NCI-H2196 treated with DMSO at 0.1 percent for 48 hours (cell line): ENCODE measurements around the gene RMP24.
"Not testable (repeated sequence)": the region's sequence is repeated elsewhere in the genome, so short reads cannot be mapped to it uniquely, and the experiment has no call there.

Experiments used
- DNase-seq: peaks from one replicate; lab custom pipeline; 2025; ENCODE audit not compliant: unreplicated experiment; lab: John Stamatoyannopoulos, UW

Gene RMP24

GRCh38 chr18:35967866-35968265 is 4.6 kb upstream of the RMP24 start:
- not testable (repeated sequence) for DNase-seq

GRCh38 chr18:35968278-35968880 is 4.1 kb upstream of the RMP24 start:
- no peak for DNase-seq

GRCh38 chr18:35969676-35970075 is 2.8 kb upstream of the RMP24 start:
- DNase-seq: no peak

- no peak for DNase-seq
These were observed 750 bp upstream of the RMP24 start for GRCh38 chr18:35971661-35972196.

- DNase-seq: no peak
These were observed 1.2 kb downstream of the RMP24 start for GRCh38 chr18:35973650-35974049.

- DNase-seq: no peak
These were observed 1.7 kb downstream of the RMP24 start for GRCh38 chr18:35974181-35974580.

GRCh38 chr18:35979112-35979511 is 6.6 kb downstream of the RMP24 start:
- no peak for DNase-seq

- no peak for DNase-seq
These were observed 10.1 kb downstream of the RMP24 start for GRCh38 chr18:35982409-35983114.

- no peak for DNase-seq
These were observed 10.7 kb downstream of the RMP24 start for GRCh38 chr18:35983147-35983546.

GRCh38 chr18:35983818-35984217 is 11.3 kb downstream of the RMP24 start:
- no peak for DNase-seq

- DNase-seq: no peak
These were observed 19.2 kb downstream of the RMP24 start for GRCh38 chr18:35991696-35992095.

GRCh38 chr18:35993013-35993412 is 20.5 kb downstream of the RMP24 start:
- DNase-seq: no peak

GRCh38 chr18:35998967-35999366 is 26.5 kb downstream of the RMP24 start:
- DNase-seq: no peak

GRCh38 chr18:35999925-36000324 is 27.4 kb downstream of the RMP24 start:
- DNase-seq: no peak

- no peak for DNase-seq
These were observed 34.5 kb downstream of the RMP24 start for GRCh38 chr18:36006997-36007396.

- DNase-seq: no peak
These were observed 36.7 kb downstream of the RMP24 start for GRCh38 chr18:36009214-36009613.

- DNase-seq: no peak
These were observed 40.4 kb downstream of the RMP24 start for GRCh38 chr18:36012891-36013290.

GRCh38 chr18:36015629-36016028 is 43.1 kb downstream of the RMP24 start:
- DNase-seq: no peak

GRCh38 chr18:36017232-36017631 is 44.8 kb downstream of the RMP24 start:
- DNase-seq: no peak

- DNase-seq: no peak
These were observed 47.8 kb downstream of the RMP24 start for GRCh38 chr18:36020174-36020711.

- no peak for DNase-seq
These were observed 50.9 kb downstream of the RMP24 start for GRCh38 chr18:36023336-36023735.

GRCh38 chr18:36024241-36024640 is 51.8 kb downstream of the RMP24 start:
- DNase-seq: not testable (repeated sequence)
